GM06990 (cell line): Measurements from ENCODE around the gene WBP2.

Experiments used
- DNase-seq: peaks from one replicate; pipeline ENCODE4 v3.0.0-alpha.2; 2011; ENCODE audit not compliant: insufficient read length; ENCODE audit errors: extremely low read depth
- H3K27me3 ChIP-seq: replicated peaks from 2 replicates; pipeline ENCODE4 v1.6.0; 2011; ENCODE audit warnings: low read length; ENCODE audit not compliant: control insufficient read depth, insufficient read depth
- H3K36me3 ChIP-seq: 2 replicates; pipeline ENCODE4 v1.5.1; 2011; ENCODE audit warnings: low read length; ENCODE audit not compliant: control insufficient read depth, insufficient read depth
- H3K4me3 ChIP-seq: replicated peaks from 2 replicates; pipeline ENCODE4 v1.5.1; 2011; ENCODE audit warnings: low read depth, mild to moderate bottlenecking, control low read depth, low read length
- TF ChIP-seq, protein P1 (sequence below): IDR thresholded peaks from 2 replicates; pipeline ENCODE4 v1.5.1; 2011; ENCODE audit warnings: low read length, control low read depth, mild to moderate bottlenecking, inconsistent platforms; ENCODE audit not compliant: insufficient read depth, poor library complexity, severe bottlenecking

The WBP2 gene

DNA sequence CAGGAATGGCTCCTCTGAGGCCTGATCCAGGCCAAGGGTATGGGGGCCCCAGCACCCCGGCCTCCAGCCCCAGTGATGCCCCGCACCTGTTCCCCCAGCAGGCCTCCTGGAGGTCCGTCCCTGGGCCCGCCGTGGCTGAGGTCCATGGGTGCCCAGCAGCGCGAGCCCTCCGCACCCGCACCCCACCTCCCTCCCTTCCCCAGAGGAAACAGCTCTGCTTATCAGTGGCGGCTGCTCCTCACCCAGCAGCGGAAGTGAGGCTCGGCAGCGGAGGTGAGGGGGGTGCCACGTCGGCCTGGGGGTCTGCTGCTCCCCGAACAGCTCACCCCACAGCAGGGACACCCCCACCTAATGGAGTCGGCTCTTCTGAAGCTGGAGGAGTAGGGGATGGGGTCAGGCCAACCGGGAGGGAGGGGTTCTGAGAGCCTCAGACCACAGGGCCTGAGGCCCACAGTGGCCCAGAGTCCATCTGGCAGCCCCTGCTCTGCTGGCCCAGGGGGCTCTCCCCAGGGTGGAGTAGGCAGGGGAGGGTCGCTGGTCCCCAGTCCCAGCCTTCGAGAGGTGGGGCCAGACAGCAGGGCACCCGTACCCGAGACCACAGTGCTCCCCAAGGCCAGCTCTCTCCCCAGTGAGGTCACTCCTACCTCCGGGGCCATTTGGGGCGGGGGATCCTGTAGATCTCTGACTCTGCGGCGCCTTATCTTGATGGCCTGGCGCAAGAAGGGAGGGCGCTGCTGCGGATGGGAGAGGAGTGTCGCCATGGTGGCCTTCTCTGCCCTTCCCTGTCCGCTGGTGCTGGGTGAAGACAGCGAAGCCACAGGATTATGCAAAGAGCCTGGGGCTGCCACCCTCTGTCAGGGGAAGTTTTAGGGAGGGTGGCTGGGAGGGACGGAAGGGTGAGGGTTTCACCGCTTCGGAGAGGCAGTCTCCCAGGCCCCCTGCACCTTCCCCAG is 11.3 kb downstream of the WBP2 start, which contains the start of gene UNC13D:
UNC13D (minus strand) TSS at position 828 of the 953 bp plus-strand sequence; CDS start at position 761, 67 bp downstream.
- Histone ChIP-seq H3K36me3 (peaks cover 32% of the 10 kb centered on the region), H3K4me3 (peak within 1 kb of the TSS; percentile 63), H3K27me3 (no peaks in the 10 kb centered on the region)
- DNase-seq, result peak; percentile 71
- TF ChIP-seq, protein P1, sequence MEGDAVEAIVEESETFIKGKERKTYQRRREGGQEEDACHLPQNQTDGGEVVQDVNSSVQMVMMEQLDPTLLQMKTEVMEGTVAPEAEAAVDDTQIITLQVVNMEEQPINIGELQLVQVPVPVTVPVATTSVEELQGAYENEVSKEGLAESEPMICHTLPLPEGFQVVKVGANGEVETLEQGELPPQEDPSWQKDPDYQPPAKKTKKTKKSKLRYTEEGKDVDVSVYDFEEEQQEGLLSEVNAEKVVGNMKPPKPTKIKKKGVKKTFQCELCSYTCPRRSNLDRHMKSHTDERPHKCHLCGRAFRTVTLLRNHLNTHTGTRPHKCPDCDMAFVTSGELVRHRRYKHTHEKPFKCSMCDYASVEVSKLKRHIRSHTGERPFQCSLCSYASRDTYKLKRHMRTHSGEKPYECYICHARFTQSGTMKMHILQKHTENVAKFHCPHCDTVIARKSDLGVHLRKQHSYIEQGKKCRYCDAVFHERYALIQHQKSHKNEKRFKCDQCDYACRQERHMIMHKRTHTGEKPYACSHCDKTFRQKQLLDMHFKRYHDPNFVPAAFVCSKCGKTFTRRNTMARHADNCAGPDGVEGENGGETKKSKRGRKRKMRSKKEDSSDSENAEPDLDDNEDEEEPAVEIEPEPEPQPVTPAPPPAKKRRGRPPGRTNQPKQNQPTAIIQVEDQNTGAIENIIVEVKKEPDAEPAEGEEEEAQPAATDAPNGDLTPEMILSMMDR, result no peak

DNA sequence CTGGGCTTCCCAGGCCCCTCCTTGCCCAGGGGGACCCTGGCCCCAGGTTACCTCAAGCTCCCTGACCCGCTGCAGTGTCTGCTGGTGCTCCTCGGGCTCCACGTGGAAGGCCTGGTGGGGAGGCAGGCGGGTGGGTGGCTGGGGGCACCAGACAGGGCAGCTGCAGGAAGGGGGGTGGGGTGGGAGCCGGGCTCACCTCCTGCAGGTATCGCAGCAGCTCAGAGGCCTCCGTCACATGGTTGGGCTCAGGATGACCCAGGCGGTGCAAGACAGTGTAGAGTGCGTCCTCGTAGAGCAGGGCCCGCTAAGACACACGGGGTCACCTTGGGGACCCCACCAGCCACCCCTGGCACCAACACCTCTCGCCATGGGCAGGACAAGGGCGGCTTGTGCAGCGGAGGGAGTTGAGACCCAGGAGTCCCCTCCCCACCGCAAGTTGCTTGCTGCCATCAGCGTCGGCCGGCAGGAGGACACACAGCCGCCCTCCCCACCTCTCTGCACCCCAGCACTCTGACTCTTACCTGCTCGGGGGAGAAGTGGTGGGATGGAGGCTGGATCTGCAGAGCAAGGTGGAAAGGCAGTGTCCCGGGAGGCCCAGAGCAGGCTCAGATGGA is 12.1 kb downstream of the WBP2 start:
- Histone ChIP-seq H3K36me3 (peaks cover 27% of the 10 kb centered on the region), H3K4me3 (peak overlapping the region; percentile 63), H3K27me3 (no peaks in the 10 kb centered on the region)
- TF ChIP-seq, protein P1, result peak; percentile 15
- peak; percentile 48 for DNase-seq

DNA sequence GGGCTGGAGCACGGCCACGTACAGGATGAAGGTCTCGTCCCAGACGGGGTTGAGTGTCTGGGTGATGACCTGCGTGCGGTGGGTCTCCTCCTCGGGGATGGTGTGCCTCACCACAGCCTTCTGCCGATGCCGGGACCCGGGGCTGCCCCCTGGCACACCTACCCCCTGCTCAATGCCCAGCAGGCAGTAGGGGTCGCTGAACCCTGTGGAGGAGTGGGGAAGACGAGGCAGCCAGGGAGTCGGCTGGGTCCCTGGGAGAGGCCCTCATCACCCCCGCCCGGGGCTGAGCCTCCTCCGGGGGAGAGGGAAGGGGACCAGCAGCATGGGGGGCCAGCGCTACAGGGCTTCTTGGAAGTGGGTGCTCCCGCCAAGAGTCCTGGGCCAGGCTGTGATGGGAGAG is 12.7 kb downstream of the WBP2 start:
- no peak for DNase-seq
- no peaks in the 10 kb centered on the region for H3K27me3 ChIP-seq
- peaks cover 24% of the 10 kb centered on the region for H3K36me3 ChIP-seq
- H3K4me3 ChIP-seq, result peak overlapping the region; percentile 63
- TF ChIP-seq, protein P1, result no peak

DNA sequence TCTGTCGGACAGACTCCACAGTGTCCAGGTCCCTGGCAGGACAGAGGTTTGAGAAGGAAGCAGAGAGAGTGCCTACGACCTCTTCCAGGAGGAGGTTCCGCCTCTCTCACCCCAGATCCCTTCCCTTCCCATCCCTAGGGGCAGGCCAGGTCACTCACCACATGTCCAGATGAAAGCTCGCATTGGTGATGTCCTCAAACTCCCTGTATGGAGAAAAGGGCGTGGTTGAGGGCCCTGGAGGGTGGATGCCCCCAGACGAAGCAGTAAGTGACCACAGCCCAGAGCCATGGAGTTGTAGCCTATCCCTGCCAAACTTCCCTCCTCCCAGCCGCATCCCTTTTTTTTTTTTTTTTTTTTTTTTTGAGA is 14.4 kb downstream of the WBP2 start:
- H3K27me3 ChIP-seq, result no peaks in the 10 kb centered on the region
- no peak overlapping the region for H3K4me3 ChIP-seq
- TF ChIP-seq, protein P1, result no peak
- peaks cover 22% of the 10 kb centered on the region for H3K36me3 ChIP-seq
- DNase-seq, result no peak

DNA sequence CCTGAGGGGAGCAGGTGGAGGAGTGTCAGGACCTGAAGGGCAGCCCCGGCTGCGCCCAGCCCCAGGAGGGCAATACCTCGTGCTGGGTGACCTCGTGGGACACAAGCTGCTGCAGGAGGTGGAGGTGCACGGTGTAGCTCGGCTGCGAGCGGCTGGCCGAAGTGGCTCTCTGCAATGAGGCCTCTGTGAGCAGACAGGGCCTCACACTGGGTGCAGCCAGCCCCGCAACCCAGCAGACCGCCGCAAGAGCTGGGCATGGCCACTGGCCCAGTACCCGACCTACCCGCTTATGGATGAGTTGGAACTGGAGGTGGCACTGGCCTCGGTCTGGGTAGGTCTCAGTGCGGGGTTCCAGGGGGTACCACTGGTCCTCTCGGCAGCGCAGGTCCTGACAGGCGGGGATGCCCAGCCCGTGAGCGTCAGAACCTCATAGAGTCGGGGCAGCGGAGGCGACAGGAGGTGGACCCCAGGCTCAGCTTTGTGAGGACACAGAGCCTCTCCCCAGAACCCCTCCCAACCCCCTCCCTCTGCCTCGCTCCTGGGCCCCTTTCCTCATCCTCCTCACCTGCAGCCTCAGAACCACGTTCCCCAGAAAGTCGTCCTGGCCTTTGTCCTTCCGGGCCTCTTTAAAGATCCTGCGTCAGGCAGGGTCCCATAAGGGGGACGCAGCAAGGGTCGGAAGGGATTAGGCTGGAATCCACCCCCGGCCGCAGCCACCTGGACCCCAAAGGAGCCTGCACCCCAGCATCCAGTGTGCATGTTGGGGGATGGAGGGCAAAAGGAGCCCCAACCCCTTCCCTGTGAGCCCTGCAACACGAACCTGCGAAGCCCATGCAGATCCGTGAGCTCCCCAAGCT is 15.0 kb downstream of the WBP2 start:
- no peak for DNase-seq
- no peaks in the 10 kb centered on the region for H3K27me3 ChIP-seq
- H3K4me3 ChIP-seq, result no peak overlapping the region
- TF ChIP-seq, protein P1, result no peak
- peaks cover 26% of the 10 kb centered on the region for H3K36me3 ChIP-seq
